Measurements from ENCODE around the gene CALML3. TPM values are rescaled to one million over a fixed set of nuclear protein-coding genes. Genes with fewer than 3 reads are reported as not detected.

The CALML3 gene
- total RNA-seq, 2 experiments from 2014 or later: not detected

DNA sequence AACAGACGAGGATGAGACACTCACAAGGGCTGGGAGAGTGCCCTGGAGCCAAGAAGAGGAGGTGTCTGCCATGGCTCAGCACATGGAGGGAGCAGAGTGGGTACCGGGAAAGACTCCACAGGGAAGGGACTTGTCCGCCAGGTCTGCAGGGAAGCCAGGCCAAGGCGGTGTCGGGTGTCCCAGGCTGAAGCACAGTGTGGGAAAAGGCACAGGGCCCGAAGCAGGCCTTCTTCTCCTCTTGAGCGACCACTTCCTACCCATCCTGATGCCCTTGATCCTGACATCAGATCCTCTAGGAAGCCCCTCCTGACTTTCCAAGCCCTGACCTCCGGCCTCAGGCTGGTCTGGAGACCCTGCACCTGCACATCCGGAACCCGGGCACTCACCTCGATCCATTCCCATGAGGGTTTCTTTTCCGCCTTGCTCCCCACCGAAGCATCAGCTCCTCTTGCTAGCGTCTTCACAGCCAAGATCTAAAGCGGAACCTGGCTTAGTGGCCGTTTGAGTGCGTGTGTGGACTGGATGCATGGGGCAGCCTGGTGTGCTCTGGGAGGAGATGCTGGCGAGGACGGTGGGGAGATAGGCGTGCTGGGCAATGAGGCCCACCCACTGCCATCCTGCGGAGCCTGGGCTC lies 8.5 kb downstream of the CALML3 start:
- Histone ChIP-seq H4K20me1 (ENCODE audit: insufficient read depth, low read length) (no peaks in the 10 kb centered on the region), H3K36me3 (ENCODE audit: insufficient read depth, low read length) (no peaks in the 10 kb centered on the region), H3K79me2 (ENCODE audit: insufficient read depth, low read depth, low read length) (no peaks in the 10 kb centered on the region), H2AFZ (ENCODE audit: low read length) (no peak overlapping the region), H3K27ac (ENCODE audit: low read depth, low read length, poor library complexity, severe bottlenecking) (no peak overlapping the region), H3K4me2 (ENCODE audit: low read length) (no peak overlapping the region), H3K4me1 (ENCODE audit: insufficient read depth, low read length, poor library complexity, severe bottlenecking) (no peaks in the 10 kb centered on the region), H3K9me3 (ENCODE audit: low read length) (no peaks in the 10 kb centered on the region), H3K9me2 (ENCODE audit: insufficient read depth, low read length) (no peaks in the 10 kb centered on the region), H3K4me3 (ENCODE audit: low read depth, low read length, poor library complexity, severe bottlenecking) (no peak overlapping the region)
- intact Hi-C loops (cut with micrococcal nuclease; ENCODE audit: unreplicated experiment): no loop called here
- TF ChIP-seq EZH2phosphoT487 (IDR thresholded peaks at IDR 0.05; ENCODE audit: borderline replicate concordance, low read depth, low read length): no peak
- TF ChIP-seq, protein P1, sequence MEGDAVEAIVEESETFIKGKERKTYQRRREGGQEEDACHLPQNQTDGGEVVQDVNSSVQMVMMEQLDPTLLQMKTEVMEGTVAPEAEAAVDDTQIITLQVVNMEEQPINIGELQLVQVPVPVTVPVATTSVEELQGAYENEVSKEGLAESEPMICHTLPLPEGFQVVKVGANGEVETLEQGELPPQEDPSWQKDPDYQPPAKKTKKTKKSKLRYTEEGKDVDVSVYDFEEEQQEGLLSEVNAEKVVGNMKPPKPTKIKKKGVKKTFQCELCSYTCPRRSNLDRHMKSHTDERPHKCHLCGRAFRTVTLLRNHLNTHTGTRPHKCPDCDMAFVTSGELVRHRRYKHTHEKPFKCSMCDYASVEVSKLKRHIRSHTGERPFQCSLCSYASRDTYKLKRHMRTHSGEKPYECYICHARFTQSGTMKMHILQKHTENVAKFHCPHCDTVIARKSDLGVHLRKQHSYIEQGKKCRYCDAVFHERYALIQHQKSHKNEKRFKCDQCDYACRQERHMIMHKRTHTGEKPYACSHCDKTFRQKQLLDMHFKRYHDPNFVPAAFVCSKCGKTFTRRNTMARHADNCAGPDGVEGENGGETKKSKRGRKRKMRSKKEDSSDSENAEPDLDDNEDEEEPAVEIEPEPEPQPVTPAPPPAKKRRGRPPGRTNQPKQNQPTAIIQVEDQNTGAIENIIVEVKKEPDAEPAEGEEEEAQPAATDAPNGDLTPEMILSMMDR (conservative IDR thresholded peaks at IDR 0.05; ENCODE audit: low read length): no peak
- DNase-seq (ENCODE audit: low spot score): no peak
- BruUV-seq (replicated peaks): no TSS peak
- POLR2A ChIA-PET: no interaction called here
- CTCF ChIA-PET (ENCODE audit: unreplicated experiment): no interaction called here

DNA sequence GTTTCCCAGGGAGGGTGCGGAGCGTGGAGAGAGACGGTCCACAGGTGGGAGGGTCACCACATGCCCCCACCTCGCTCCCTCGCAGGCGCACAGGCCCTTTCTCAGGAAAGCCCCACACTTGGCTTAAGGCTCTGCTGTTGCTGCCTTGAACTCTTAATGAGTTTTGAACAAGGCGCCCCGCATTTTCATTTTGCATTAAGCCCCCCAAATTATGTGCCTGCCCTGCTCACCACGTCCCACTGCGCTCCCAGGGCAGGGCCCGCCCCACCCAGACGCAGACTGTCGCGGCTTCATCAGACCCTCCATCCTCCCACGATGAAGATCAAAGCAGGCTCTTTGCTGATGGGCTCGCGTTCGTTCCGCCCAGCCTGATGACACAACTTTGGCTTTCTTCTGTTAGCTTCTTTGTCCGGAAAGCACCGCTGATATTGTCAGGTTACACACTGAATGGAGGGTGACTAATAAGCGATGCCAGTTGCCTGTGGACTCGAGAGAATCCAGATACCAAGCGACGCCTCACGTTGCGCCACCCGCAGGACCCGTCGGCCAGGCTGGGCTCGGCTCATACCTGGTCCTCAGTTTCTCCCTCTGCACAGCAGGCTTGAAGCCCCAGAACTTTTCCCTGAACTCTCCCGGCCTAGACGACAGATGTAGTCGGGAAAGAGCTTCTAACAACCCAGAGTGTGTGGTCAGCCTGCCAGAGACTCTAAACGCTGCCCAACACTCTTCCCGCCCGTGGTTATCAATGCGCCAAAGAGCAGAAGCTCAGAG lies 9.5 kb downstream of the CALML3 start:
- H4K20me1 ChIP-seq (ENCODE audit: insufficient read depth, low read length): no peaks in the 10 kb centered on the region
- H2AFZ ChIP-seq (ENCODE audit: low read length): no peak overlapping the region
- no peaks in the 10 kb centered on the region for H3K4me1 ChIP-seq (ENCODE audit: insufficient read depth, low read length, poor library complexity, severe bottlenecking)
- no peak overlapping the region for H3K27ac ChIP-seq (ENCODE audit: low read depth, low read length, poor library complexity, severe bottlenecking)
- no peak overlapping the region for H3K4me2 ChIP-seq (ENCODE audit: low read length)
- BruUV-seq (replicated peaks): no TSS peak
- no peak overlapping the region for H3K4me3 ChIP-seq (ENCODE audit: low read depth, low read length, poor library complexity, severe bottlenecking)
- H3K79me2 ChIP-seq (ENCODE audit: insufficient read depth, low read depth, low read length): no peaks in the 10 kb centered on the region
- CTCF ChIA-PET (ENCODE audit: unreplicated experiment): no interaction called here
- intact Hi-C loops (cut with micrococcal nuclease; ENCODE audit: unreplicated experiment): no loop called here
- no peak for DNase-seq (ENCODE audit: low spot score)
- no peaks in the 10 kb centered on the region for H3K9me3 ChIP-seq (ENCODE audit: low read length)
- TF ChIP-seq, protein P1 (conservative IDR thresholded peaks at IDR 0.05; ENCODE audit: low read length): no peak
- TF ChIP-seq EZH2phosphoT487 (IDR thresholded peaks at IDR 0.05; ENCODE audit: borderline replicate concordance, low read depth, low read length): no peak
- no peaks in the 10 kb centered on the region for H3K36me3 ChIP-seq (ENCODE audit: insufficient read depth, low read length)
- H3K9me2 ChIP-seq (ENCODE audit: insufficient read depth, low read length): no peaks in the 10 kb centered on the region
- POLR2A ChIA-PET: no interaction called here
